ENCODE measurements around the gene GFOD1. TPM values are rescaled to one million over a fixed set of nuclear protein-coding genes. Genes with fewer than 3 reads are reported as not detected.

The GFOD1 gene
- total and polyA plus RNA-seq, 10 of the 15 experiments (the other 5 are each of a cell fraction or from before 2014, with no cell fraction given) = 6.5 to 41.4 (median 16.0) TPM

DNA sequence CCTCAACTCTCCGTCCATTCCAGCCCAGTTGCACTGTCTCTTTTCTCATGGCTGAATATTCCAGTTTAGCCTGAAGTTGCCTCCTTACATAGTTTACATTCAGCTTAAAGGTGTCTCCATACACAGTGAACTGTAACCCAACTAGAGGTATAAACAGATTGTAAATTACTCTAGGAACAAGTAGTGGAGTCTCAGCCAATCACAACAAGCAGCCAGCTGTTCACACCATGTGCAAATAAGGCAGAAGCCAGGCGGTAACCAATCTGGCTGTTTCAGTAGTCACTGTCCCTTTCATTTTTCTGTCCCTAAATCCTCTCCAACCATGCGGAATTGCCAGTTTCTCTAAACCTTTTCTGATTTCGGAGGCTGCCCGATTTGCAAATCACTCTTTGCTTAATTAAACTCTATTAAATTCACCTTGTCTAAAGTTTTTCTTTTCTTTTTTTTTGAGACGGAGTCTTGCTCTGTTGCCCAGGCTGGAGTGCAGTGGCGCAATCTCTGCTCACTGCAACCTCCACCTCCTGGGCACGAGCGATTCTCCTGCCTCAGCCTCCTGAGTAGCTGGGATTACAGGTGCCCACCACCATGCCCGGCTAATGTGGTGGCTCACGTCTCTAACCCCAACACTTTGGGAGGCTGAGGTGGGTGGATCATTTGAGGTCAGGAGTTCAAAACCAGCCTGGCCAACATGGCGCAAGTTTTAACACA, 37.6 kb upstream of the GFOD1 start (continued):
- TF ChIP-seq, protein P1, sequence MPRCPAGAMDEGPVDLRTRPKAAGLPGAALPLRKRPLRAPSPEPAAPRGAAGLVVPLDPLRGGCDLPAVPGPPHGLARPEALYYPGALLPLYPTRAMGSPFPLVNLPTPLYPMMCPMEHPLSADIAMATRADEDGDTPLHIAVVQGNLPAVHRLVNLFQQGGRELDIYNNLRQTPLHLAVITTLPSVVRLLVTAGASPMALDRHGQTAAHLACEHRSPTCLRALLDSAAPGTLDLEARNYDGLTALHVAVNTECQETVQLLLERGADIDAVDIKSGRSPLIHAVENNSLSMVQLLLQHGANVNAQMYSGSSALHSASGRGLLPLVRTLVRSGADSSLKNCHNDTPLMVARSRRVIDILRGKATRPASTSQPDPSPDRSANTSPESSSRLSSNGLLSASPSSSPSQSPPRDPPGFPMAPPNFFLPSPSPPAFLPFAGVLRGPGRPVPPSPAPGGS (IDR thresholded peaks at IDR 0.05; ENCODE audit: borderline replicate concordance, insufficient read depth, low read depth, low read length, poor library complexity, severe bottlenecking) = no peak
- TF ChIP-seq CBX3 (IDR thresholded peaks at IDR 0.05; ENCODE audit: borderline replicate concordance, low read depth) (no peak), RCOR1 (conservative IDR thresholded peaks at IDR 0.05; ENCODE audit: low read depth, low read length) (no peak), RBBP5 (conservative IDR thresholded peaks at IDR 0.05) (no peak), ZBED1 (IDR thresholded peaks at IDR 0.05; ENCODE audit: borderline replicate concordance) (no peak), RAD21 (IDR thresholded peaks at IDR 0.05; ENCODE audit: insufficient read depth, low read depth, low read length) (no peak), ATF7 (IDR thresholded peaks at IDR 0.05; ENCODE audit: low read depth) (no peak), SUZ12 (IDR thresholded peaks at IDR 0.05; ENCODE audit: unreplicated experiment) (no peak), ZNF24 (IDR thresholded peaks at IDR 0.05) (no peak), SIN3A (IDR thresholded peaks at IDR 0.05; ENCODE audit: low read depth, low read length) (no peak)
- TF ChIP-seq, protein P2, sequence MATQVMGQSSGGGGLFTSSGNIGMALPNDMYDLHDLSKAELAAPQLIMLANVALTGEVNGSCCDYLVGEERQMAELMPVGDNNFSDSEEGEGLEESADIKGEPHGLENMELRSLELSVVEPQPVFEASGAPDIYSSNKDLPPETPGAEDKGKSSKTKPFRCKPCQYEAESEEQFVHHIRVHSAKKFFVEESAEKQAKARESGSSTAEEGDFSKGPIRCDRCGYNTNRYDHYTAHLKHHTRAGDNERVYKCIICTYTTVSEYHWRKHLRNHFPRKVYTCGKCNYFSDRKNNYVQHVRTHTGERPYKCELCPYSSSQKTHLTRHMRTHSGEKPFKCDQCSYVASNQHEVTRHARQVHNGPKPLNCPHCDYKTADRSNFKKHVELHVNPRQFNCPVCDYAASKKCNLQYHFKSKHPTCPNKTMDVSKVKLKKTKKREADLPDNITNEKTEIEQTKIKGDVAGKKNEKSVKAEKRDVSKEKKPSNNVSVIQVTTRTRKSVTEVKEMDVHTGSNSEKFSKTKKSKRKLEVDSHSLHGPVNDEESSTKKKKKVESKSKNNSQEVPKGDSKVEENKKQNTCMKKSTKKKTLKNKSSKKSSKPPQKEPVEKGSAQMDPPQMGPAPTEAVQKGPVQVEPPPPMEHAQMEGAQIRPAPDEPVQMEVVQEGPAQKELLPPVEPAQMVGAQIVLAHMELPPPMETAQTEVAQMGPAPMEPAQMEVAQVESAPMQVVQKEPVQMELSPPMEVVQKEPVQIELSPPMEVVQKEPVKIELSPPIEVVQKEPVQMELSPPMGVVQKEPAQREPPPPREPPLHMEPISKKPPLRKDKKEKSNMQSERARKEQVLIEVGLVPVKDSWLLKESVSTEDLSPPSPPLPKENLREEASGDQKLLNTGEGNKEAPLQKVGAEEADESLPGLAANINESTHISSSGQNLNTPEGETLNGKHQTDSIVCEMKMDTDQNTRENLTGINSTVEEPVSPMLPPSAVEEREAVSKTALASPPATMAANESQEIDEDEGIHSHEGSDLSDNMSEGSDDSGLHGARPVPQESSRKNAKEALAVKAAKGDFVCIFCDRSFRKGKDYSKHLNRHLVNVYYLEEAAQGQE (IDR thresholded peaks at IDR 0.05; ENCODE audit: low read depth, low read length) = no peak
- TF ChIP-seq, protein P3, sequence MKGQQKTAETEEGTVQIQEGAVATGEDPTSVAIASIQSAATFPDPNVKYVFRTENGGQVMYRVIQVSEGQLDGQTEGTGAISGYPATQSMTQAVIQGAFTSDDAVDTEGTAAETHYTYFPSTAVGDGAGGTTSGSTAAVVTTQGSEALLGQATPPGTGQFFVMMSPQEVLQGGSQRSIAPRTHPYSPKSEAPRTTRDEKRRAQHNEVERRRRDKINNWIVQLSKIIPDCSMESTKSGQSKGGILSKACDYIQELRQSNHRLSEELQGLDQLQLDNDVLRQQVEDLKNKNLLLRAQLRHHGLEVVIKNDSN (IDR thresholded peaks at IDR 0.05; ENCODE audit: borderline replicate concordance, extremely low read length, insufficient read depth, low read depth, low read length) = no peak

All from GM12878 (cell line).